Colonic mucosa (tissue), 4 donors: Measurements from ENCODE around the gene MRPL45. TPM values are rescaled to one million over a fixed set of nuclear protein-coding genes. Genes with fewer than 3 reads are reported as not detected.

Source experiments
- DNase-seq: peaks from one replicate; pipeline ENCODE4 v3.0.0-alpha.2; 2020
- H3K27ac ChIP-seq: fragments of 200-600 bp; one replicate; pipeline ENCODE4 v1.8.0; 2021
- H3K27me3 ChIP-seq: fragments of 200-600 bp; one replicate; pipeline ENCODE4 v1.8.0; 2021
- H3K36me3 ChIP-seq: fragments of 200-600 bp; one replicate; pipeline ENCODE4 v1.8.0; 2021
- H3K4me1 ChIP-seq: fragments of 200-600 bp; one replicate; pipeline ENCODE4 v1.8.0; 2021; ENCODE audit warnings: mild to moderate bottlenecking
- H3K4me3 ChIP-seq: fragments of 200-600 bp; one replicate; pipeline ENCODE4 v1.8.0; 2021
- H3K9ac ChIP-seq, 2 donors: one replicate each; pipeline ENCODE4 v1.7.0; 2013; ENCODE audit warnings: control low read depth in 2 of 2, low read depth in 2 of 2, low read length in 2 of 2
- H3K9me3 ChIP-seq: fragments of 200-600 bp; one replicate; pipeline ENCODE4 v1.8.0; 2021
- intact Hi-C: fragments of 100-400 bp; cut with DNase I; formaldehyde crosslinking; loops from one replicate; pipeline ENCODE4 v1.14.1; 2022
- total RNA-seq, 2 donors: library from RNA; stranded (reverse); fragmentation: NEBNext Ultra II Directional in 1 of 2; extraction: Animal tissue kit (Norgen Biotek cat#: 25700) in 1 of 2; gene quantifications; one replicate each; pipeline ENCODE4 v1.2.1, GENCODE V29; 2021
- TF ChIP-seq, protein P1 (sequence below): fragments of 200-600 bp; IDR thresholded peaks from one replicate; pipeline ENCODE4 v1.8.0; 2022; ENCODE audit warnings: antibody characterized with exemption, mild to moderate bottlenecking
- donor health status: healthy.
- donor health status: DM: no; HTN: no; CAD: no.
- donor health status: DM: no; HTN: no; CAD: no.

The MRPL45 gene
- total RNA-seq, 2 donors from 2014 or later = 34.1 to 42.4 TPM

DNA sequence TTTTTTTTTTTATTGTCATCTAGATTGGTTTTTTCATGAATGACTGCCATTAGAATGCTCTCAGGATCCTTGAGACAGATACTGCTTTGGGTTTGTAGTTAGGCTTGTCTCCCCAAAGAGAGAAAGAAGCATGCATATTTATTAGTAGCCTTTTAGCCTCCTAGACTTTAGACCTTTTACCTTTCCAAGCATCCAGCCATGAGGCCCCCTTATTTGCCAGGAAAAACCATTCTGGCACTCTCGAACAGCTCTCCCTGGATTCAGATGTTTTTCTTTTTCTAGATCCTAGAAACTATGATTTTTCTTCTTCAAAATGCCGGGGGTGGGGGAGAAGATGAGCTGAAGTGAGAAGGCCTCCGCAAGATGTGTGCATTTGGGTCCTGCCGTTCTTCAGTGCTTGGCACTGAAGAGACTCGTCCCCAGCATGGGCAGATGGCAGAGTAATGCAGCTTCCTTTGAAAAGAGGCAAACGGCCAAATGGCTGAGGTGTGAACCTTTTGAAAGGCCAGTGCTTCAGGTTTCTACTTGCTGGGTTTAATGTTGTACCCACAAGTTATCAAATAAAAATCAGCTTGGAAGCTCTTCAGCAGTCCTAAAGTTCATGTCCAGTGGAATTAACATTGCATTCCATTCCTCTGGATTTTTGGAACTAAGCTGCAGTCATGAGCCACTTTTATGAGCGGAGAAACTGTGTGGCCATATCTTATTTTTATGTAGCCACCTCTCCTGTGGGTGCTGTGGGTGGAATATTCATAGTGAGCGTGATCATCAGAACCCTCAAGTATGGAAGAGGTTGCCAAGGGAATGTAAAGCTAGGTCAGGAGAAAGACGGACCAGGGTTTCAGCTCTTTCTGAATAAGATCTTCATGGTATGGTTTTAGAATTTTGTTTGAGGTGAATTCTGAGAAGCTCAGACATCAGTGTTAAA lies 61.9 kb downstream of the MRPL45 start:
- H3K27ac ChIP-seq = no peak overlapping the region
- H3K27me3 ChIP-seq = no peaks in the 10 kb centered on the region
- H3K36me3 ChIP-seq = no peaks in the 10 kb centered on the region
- H3K4me3 ChIP-seq = no peak overlapping the region
- intact Hi-C loops = no loop called here
- DNase-seq = no peak
- H3K9ac ChIP-seq = no peak overlapping the region
- no peaks in the 10 kb centered on the region for H3K9me3 ChIP-seq
- TF ChIP-seq, protein P1, sequence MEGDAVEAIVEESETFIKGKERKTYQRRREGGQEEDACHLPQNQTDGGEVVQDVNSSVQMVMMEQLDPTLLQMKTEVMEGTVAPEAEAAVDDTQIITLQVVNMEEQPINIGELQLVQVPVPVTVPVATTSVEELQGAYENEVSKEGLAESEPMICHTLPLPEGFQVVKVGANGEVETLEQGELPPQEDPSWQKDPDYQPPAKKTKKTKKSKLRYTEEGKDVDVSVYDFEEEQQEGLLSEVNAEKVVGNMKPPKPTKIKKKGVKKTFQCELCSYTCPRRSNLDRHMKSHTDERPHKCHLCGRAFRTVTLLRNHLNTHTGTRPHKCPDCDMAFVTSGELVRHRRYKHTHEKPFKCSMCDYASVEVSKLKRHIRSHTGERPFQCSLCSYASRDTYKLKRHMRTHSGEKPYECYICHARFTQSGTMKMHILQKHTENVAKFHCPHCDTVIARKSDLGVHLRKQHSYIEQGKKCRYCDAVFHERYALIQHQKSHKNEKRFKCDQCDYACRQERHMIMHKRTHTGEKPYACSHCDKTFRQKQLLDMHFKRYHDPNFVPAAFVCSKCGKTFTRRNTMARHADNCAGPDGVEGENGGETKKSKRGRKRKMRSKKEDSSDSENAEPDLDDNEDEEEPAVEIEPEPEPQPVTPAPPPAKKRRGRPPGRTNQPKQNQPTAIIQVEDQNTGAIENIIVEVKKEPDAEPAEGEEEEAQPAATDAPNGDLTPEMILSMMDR = no peak
- H3K4me1 ChIP-seq = no peaks in the 10 kb centered on the region

DNA sequence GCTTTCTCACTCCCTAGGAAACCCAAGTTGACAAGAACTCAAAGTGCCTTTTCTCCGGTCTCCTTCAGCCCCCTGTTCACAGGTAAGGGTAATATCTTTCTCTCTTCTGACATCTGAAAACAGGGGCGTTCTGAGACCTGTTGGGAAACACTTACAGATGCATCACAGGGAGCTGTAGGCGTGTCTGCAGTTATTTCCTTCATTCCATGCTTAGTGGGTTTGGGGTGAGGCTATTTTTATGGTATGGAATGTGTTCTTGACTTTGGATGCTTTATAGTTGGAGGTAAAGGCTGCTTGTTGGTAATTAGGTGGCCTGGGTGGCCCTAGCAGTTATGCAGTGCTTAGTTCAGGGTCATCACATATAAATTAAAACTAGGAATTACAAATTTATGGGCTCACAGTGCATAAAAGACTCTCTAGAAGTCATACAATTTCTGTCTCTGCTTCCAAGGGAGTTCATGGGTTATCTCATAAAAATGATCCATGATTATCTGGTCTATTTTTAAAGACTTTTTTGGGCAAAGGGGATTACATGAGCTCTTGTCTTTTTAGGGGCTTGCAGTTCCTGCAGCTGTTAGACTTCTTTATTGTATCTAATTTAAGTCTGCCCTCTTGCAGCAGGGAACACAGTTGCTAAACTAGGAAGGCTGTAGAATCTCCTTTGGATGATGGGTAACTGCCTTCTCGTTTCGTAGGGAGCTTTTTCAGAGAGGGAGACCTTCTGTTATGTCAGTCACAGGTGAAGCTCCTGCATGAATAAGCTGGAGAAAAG lies 64.9 kb downstream of the MRPL45 start:
- Histone ChIP-seq H3K27me3 (no peaks in the 10 kb centered on the region), H3K9ac (no peak overlapping the region), H3K36me3 (no peaks in the 10 kb centered on the region), H3K4me3 (no peak overlapping the region), H3K27ac (no peak overlapping the region), H3K9me3 (no peaks in the 10 kb centered on the region), H3K4me1 (no peaks in the 10 kb centered on the region)
- no peak for DNase-seq
- intact Hi-C loops = no loop called here
- TF ChIP-seq, protein P1 = no peak

DNA sequence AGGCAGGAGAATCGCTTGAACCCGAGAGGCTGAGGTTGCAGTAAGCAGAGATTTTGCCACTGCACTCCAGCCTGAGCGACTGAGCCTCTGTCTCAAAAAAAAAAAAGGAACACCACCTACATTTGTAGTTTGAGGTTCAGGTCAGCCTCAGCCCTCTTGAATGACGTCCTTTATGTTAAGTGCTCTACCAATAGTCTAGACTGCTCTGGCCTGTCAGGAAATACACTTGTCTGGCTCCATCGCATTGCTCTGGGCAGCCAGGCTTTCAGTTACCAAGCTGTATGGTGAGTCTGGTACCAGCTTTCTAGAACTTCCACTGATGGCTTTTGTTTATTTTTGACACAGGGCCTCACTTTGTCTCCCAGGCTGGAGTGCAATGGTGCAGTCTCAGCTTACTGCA lies 66.0 kb downstream of the MRPL45 start:
- no peak overlapping the region for H3K4me3 ChIP-seq
- H3K27me3 ChIP-seq = no peaks in the 10 kb centered on the region
- H3K4me1 ChIP-seq = no peaks in the 10 kb centered on the region
- no peaks in the 10 kb centered on the region for H3K9me3 ChIP-seq
- H3K36me3 ChIP-seq = no peaks in the 10 kb centered on the region
- DNase-seq = no peak
- intact Hi-C loops = no loop called here
- H3K27ac ChIP-seq = no peak overlapping the region
- TF ChIP-seq, protein P1 = no peak
- H3K9ac ChIP-seq = no peak overlapping the region

DNA sequence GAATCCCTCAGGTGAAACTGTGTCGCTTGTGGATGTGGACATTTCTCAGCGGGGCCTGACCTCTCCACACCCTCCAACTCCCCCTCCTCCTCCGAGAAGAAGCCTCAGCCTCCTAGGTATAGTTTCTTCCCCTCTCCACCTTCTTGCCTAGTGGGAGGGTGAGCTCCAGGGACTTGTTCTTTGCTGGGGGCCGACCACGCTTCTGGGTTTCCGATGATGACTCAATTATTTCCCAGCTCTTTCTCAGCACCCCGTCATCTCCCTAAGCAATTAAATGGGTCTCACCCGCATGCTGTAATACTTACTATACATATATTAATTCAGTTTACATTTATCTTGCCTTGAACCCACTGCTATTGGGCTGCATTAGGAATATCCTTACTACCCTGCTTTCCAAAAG lies 67.8 kb downstream of the MRPL45 start:
- TF ChIP-seq, protein P1 = no peak
- intact Hi-C loops = no loop called here
- no peaks in the 10 kb centered on the region for H3K4me1 ChIP-seq
- no peak overlapping the region for H3K4me3 ChIP-seq
- H3K9me3 ChIP-seq = no peaks in the 10 kb centered on the region
- no peak for DNase-seq
- no peaks in the 10 kb centered on the region for H3K27me3 ChIP-seq
- no peaks in the 10 kb centered on the region for H3K36me3 ChIP-seq
- no peak overlapping the region for H3K27ac ChIP-seq
- no peak overlapping the region for H3K9ac ChIP-seq

DNA sequence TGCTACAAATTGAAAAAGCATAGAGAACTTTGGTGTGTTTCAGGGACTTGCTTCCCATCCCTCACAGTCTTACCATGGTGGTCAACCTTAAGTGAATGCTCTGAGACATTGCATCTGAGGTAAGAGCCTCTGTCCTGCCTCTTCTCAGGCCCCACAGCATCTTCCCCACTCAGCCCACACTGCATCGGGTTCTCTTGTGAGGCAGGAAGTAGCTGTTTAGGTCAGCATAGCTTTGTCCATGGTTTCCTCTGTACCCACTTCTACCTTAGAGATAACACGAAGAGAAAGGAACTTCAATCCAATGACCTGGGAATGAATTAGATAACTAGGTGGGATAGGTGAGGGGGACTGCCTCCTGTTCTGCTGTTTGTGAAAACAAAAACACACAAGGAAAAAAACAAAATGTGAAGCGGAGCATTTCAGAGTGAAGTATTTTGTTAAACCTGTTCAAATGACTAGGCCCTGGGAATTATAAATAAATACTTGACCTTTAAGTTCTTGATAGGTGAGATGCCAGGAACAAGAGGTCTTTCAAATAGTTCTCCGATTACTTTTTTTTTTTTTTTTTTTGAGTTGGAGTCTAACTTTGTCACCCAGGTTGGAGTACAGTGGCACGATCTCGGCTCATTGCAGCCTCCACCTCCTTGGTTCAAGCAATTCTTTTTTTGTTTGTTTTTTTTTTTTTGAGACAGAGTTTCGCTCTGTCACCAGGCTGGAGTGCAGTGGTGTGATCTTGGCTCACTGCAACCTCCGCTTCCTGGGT lies 72.3 kb downstream of the MRPL45 start:
- H3K9ac ChIP-seq = no peak overlapping the region
- H3K4me1 ChIP-seq = no peaks in the 10 kb centered on the region
- no peak overlapping the region for H3K4me3 ChIP-seq
- no peak overlapping the region for H3K27ac ChIP-seq
- H3K36me3 ChIP-seq = no peaks in the 10 kb centered on the region
- intact Hi-C loops = no loop called here
- DNase-seq = no peak
- no peaks in the 10 kb centered on the region for H3K9me3 ChIP-seq
- H3K27me3 ChIP-seq = no peaks in the 10 kb centered on the region
- TF ChIP-seq, protein P1 = no peak
